Kidney (tissue), 14 donors: ENCODE results near the gene KIF14. TPM values are rescaled to one million over a fixed set of nuclear protein-coding genes. Genes with fewer than 3 reads are reported as not detected.

Experiments used
- DNase-seq, 5 donors: peaks; one replicate each; pipeline ENCODE4 v3.0.0-alpha.2; 2013 to 2020
- FAIRE-seq: peaks from 2 replicates; lab custom pipeline; 2012; peaks lifted over from hg19 to GRCh38; lab: Jason Lieb, UNC
- H3K27ac ChIP-seq, 2 donors: one replicate each; pipeline ENCODE4 v1.7.0; 2013; ENCODE audit warnings: low read depth in 2 of 2, low read length in 2 of 2, inconsistent platforms in 1 of 2
- H3K27me3 ChIP-seq: one replicate; pipeline ENCODE4 v1.7.1; 2013; ENCODE audit warnings: low read length, inconsistent platforms; ENCODE audit not compliant: control insufficient read depth, insufficient read depth
- H3K36me3 ChIP-seq, 3 donors: one replicate each; pipeline versions ENCODE4 v1.7.0 to v1.7.1; 2013; ENCODE audit warnings: low read length in 3 of 3, control low read depth in 1 of 3, inconsistent platforms in 1 of 3; ENCODE audit not compliant: insufficient read depth in 3 of 3, control insufficient read depth in 2 of 3
- H3K4me1 ChIP-seq, 3 donors: one replicate each; pipeline versions ENCODE4 v1.7.0 to v1.7.1; 2013; ENCODE audit warnings: low read length in 3 of 3, inconsistent platforms in 1 of 3, low read depth in 1 of 3; ENCODE audit not compliant: control insufficient read depth in 2 of 3, insufficient read depth in 2 of 3
- H3K4me3 ChIP-seq, 3 donors: one replicate each; pipeline versions ENCODE4 v1.7.0 to v1.8.1; 2013; ENCODE audit warnings: low read length in 3 of 3, control low read depth in 1 of 3, inconsistent platforms in 1 of 3
- H3K9ac ChIP-seq, 3 donors: one replicate each; pipeline versions ENCODE4 v1.7.0 to v1.7.1; 2013; ENCODE audit warnings: low read length in 3 of 3, control low read depth in 1 of 3, inconsistent platforms in 1 of 3
- H3K9me3 ChIP-seq, 3 donors: one replicate each; pipeline versions ENCODE4 v1.7.0 to v1.7.1; 2013; ENCODE audit warnings: low read length in 3 of 3, control low read depth in 1 of 3, inconsistent platforms in 1 of 3; ENCODE audit not compliant: control insufficient read depth in 2 of 3, insufficient read depth in 1 of 3
- CTCF ChIP-seq: IDR thresholded peaks from 3 replicates; pipeline ENCODE4 v1.5.1; 2012; ENCODE audit warnings: mild to moderate bottlenecking, moderate library complexity, borderline replicate concordance; ENCODE audit not compliant: insufficient read depth; ENCODE audit errors: extremely low read depth
- intact Hi-C: fragments of 100-400 bp; cut with DNase I; formaldehyde crosslinking; loops from one replicate; pipeline ENCODE4 v1.11.1; 2022
- polyA plus RNA-seq: library from polyadenylated mRNA; stranded (reverse); fragments of 350-450 nt; fragmentation: Illumina TruSeq; extraction: RNeasy Lipid Tissue Mini Kit (QIAGEN cat#74804); gene quantifications from one replicate; pipeline ENCODE4 v1.2.3, GENCODE V29; 2014; ENCODE audit warnings: low read depth, low replicate concordance; ENCODE audit not compliant: insufficient read depth
- total RNA-seq: library from RNA; stranded (reverse); fragmentation: NEBNext Ultra II Directional; extraction: Animal tissue kit (Norgen Biotek cat#: 25700); gene quantifications from one replicate; pipeline ENCODE4 v1.2.1, GENCODE V29; 2021
- donor health status: control.
- donor health status: control.
- donor health status: control.
- donor health status: control.
- donor health status: control.
- donor health status: DM: yes; HTN: yes; CAD: no.
- donor health status: Normal renal cell carcinoma (clear cell type).

KIF14 gene
- total and polyA plus RNA-seq, 2 donors from 2014 or later = 0.19 TPM; not detected in 1

- Histone ChIP-seq H3K4me1 (no peaks in the 10 kb centered on the region), H3K9ac (no peak overlapping the region), H3K27me3 (no peaks in the 10 kb centered on the region), H3K9me3 (no peaks in the 10 kb centered on the region), H3K4me3 (no peak overlapping the region), H3K36me3 (no peaks in the 10 kb centered on the region), H3K27ac (no peak overlapping the region)
- DNase-seq (no peak), FAIRE-seq (no peak)
- TF ChIP-seq CTCF = peak; percentile 5
- intact Hi-C loops = no loop called here
Measured at GRCh38 chr1:200535605-200536004, 84.9 kb downstream of the KIF14 start.

- Histone ChIP-seq H3K27ac (no peak overlapping the region), H3K36me3 (no peaks in the 10 kb centered on the region), H3K27me3 (no peaks in the 10 kb centered on the region), H3K4me3 (no peak overlapping the region), H3K9ac (no peak overlapping the region), H3K9me3 (no peaks in the 10 kb centered on the region), H3K4me1 (no peaks in the 10 kb centered on the region)
- FAIRE-seq (no peak), DNase-seq (no peak)
- no peak for TF ChIP-seq CTCF
- intact Hi-C loops = no loop called here
Measured at GRCh38 chr1:200530623-200531261, 89.8 kb downstream of the KIF14 start.

- DNase-seq = peak in 2 of 5 donors; percentile 51 to 66
- no peak for TF ChIP-seq CTCF
- Histone ChIP-seq H3K36me3 (no peaks in the 10 kb centered on the region), H3K9ac (no peak overlapping the region), H3K27me3 (no peaks in the 10 kb centered on the region), H3K9me3 (no peaks in the 10 kb centered on the region), H3K4me1 (no peaks in the 10 kb centered on the region), H3K4me3 (no peak overlapping the region), H3K27ac (no peak overlapping the region)
- intact Hi-C loops = no loop called here
- no peak for FAIRE-seq
Measured at GRCh38 chr1:200528858-200529606, 91.5 kb downstream of the KIF14 start.
